ENCODE measurements around the gene DENND4C.
"Not testable (repeated sequence)": the region's sequence is repeated elsewhere in the genome, so short reads cannot be mapped to it uniquely, and the experiment has no call there.

DENND4C gene

DNA sequence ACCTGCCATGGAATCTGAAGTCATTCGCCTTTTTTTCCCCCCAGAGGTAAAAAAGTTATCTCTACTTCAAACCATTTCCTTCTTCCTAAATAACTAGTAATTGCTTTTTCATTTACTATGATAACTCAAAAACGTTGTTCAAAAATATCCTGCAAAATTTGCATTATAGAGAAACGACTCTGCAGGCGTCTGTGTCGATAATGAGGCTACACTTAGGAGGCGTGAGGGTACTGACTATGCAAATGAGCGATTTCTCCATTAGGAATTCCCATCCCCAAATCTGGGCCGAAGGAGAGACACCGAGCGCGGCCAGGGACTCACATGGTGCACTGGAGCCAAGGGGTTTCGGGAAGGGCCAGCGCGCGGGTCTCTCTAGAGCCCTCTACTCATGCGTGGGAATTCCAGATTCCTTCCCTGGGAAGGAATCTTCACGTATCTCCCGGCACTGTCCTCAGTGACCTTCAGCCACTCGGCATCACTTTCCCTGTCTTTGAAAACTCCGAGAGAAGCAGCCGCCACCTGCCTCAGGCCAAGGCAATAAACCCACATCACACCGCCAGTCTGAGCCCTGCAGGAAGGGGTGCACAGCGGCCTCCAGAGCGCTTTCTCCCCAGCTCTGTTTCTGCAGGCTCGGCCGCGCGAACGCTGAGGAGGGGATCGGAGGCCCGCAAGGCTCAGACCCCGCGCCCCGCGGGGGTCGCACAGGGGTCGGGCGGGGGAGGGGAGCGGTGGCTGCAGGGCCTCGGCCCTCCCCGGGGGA lies 718 bp upstream of the DENND4C start:
- no peak for DNase-seq

DNA sequence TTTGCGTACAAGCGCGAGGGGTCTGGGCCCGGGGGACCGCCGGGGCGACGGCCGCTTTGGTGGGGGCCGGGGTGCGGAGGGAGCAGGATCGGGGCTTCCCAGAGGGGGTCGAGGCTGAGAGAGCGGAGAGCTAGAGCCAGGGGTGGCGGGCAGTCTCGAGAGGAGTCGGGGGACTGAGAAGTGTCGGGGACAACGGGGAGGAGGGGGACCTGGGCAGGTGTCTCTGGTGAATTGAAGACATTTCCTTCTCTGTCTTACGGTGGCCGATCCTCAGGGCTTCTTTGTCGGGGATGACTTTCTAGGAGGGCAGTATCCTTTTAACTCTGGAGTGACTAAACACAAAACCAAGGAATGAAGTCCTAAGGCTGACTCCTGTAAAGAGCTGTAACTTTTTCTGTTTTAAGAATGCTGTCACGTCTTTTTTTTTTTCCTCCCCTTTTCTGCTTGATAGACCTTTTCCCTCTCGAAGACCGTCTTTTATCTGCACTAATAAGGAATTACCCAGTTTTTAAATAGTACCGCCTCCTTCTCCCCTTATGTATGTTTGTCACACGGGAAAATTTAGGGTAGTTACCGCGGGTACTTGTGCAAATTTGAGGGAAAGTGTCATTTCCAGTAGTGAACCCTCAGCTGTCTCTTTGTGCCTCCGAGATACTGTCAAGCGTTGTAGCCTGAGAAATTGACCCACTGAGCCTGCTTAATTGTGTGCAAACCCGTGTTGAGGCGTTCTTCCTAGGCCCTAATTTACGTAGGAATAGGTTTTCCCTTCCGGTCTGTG lies 822 bp downstream of the DENND4C start:
- DNase-seq: peak; percentile 3

DNA sequence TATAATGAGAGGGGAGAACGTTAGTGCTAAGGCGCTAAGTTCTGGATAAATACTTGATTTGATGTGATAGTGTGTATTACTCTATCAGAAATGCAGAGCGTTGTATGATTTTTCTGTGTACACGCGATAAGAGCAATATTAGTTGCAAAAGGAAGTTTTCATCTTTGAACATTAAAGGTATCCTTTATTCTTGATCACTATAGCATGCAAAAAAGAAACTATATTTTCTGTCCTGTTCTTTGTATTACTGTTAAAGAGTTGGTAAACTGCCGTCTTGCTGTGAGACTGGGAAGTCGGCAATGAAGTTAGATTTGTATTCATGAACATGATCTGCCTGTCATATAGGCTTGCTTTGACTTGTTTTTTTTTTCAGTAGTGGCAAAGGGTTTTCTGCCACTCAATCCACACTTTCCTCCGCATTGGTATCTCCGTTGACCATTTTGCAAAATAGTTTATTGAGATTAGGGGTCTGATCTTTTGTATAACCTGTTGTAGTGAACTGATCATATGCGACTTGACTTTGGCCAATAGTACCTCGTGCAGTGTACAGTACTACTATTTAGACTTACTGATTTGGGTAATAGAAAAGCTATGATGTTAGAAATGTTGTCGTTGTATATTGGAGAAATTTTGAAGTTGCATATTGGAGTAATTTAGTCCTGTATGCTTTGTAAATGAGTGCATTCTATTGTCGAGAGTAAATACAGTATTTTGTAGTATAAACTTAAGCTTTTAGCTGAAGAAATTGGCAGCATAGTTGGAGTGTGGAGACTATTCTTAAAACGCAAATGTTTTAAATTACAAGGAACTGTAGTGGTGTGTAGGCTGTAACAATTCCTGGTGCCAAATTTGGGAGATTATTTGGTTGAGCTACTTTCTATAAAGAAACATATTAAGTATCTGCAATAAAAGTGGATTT lies 1.7 kb downstream of the DENND4C start:
- DNase-seq: no peak

DNA sequence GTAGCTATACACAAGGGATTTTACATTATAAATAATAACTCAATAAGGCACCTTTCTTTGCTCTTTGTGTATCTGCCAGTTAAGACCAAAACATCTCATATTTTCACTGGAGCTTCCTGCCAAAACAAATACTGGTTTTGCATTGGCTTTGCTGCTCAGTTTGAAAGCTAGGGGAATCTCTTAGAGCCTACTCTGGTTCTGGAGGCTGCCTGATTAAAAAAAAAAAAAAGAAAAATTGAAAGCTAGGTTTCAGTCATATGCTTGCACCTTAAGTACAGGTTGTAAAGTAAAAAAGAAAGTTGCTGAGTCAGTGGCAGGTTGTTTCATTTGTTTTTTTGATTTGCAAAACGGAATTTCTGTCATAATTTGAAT lies 2.3 kb downstream of the DENND4C start:
- no peak for DNase-seq

DNA sequence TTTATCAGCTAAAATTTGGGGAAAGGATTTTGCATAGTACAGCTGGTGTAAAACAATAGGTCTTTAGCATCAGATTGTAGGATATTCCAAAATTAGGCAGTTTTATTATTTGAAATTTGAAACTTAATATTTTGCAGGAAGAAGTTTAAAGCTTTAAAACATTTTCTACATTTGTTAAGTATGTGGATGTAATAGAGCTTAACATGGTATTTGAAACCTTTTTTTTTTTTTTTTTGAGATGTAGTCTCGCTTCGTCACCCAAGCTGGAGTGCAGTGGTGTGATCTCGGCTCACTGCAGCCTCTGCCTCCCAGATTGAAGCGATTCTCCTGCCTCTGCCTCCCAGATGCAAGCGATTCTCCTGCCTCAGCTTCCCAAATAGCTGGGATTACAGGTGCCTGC lies 2.9 kb downstream of the DENND4C start:
- no peak for DNase-seq

DNA sequence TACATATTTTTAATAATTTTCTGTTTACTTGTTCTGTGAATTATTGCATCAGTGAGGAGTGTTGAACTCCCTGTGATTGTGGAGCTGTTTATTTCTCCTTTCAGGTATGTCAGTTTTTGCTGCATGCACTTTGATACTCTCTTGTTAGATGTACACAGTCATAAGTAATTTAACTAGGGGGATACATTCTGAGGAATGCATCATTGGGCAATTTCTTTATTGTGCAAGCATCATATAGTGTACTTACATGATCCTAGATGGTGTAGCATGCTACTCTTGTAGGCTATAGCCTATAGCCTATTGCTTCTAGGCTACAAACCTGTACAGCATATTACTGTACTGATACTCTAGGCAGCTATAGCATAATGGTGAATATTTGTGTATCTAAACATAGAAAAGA lies 9.5 kb downstream of the DENND4C start:
- no peak for DNase-seq

DNA sequence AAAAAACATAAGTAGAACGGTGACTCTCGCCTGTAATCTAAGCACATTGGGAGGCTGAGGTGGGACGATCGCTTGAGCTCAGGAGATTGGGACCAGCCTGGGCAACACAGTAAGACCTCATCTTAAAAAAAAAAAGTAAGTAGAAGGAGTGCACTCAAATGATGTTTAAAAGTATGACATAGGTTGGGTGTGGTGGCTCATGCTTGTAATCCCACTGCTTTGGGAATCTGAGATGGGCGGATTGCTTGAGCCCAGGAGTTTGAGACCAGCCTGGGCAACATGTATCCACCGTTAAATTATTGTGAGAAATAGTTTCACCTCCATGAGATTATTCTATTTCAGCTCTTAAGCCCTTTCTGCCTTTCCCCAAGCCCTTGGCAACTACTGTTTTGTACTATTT lies 11.2 kb downstream of the DENND4C start:
- no peak for DNase-seq

DNA sequence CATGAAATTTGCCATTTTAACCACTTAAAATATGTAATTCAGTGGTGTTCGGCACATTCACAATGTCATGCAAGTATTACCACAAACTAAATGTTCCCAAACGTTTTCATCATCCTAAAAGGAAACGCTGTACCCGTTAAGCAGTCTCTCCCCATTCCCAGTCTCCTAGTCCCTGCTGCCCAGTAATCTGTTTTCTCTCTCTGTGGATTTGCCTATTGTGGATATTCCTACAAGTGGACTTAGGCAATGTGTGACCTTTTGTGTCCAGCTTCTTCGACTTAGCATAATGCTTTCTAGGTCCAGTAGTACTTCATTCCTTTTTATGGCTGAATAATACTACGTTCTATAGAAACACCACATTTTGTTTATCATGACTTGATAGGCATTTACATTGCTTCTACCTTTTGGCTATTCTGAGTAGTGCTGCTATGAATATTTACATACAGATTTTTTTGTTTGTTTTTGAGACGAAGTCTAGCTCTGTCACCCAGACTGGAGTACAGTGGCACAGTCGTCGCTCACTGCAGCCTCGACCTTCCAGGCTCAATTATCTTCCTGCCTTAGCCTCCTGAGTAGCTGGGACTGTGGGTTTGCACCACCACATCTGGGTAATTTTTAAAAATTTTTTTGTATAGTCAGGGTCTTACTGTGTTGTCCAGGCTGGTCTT lies 13.0 kb downstream of the DENND4C start:
- DNase-seq: no peak

DNA sequence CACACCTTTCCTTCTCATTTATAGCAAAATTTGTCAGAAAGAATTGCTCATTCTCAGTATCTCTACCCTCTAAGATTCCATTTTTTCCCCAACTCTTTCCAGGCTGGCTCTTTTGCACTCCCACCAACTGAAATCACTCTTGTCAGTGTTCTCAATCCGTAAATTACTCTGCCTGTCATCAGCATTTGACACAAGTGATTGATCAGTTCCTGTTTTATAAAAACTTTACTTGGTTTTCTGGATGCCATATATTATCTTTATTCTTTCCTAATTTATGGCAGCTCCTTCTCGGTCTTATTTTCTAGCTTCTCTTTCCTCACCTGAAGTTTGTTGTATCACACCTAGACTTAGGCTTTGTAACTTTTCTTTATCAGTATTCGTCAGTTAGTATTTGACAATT lies 16.4 kb downstream of the DENND4C start:
- no peak for DNase-seq

DNA sequence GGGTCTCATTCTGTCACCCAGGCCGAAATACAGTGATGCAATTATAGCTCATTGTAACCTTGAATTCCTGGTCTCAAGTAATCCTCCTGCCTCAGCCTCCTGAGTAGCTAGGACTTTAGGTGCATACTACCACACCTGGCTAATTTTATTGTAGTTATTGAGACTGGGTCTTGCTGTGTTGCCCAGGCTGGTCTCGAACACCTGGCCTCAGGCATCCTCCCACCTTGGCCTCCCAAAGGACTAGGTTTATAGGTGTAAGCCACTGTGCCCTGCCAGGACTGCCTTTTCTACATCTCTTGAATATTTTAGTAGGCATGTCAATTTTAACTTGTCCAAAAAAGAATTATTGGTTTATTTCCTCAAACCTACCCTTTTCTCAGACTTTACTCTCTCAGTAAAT lies 16.9 kb downstream of the DENND4C start:
- DNase-seq: no peak

DNA sequence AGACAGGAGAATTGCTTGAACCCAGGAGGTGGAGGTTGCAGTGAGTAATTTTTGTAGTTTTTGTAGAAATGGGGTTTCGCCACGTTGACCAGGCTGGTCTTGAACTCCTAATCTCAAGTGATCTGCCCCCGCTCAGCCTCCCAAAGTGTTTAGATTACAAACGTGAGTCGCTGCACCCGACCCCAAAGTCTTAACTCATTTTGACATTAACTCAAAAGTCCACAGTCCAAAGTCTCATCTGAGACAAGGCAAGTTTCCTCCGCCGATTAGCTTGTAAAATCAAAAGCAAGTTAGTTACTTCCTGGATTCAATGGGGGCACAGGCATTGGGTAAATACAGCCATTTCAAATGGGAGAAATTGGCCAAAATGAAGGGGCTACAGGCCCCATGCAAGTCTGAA lies 19.9 kb downstream of the DENND4C start:
- DNase-seq: not testable (repeated sequence)

DNA sequence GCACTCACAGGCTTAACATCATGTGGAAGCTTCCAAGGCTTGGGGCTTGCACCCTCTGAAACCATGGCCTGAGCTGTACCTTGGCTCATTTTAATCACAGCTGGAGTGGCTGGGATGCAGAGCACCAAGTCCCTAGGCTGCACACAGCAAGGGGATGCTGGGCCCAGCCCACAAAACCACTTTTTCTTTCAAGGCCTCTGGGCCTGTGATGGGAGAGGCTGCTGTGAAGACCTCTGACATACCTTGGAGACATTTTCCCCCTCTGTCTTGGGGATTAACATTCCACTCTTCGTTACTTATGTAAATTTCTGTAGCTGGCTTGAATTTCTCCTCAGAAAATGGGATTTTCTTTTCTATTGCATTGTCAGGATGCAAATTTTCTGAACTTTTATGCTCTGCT lies 20.7 kb downstream of the DENND4C start:
- not testable (repeated sequence) for DNase-seq

DNA sequence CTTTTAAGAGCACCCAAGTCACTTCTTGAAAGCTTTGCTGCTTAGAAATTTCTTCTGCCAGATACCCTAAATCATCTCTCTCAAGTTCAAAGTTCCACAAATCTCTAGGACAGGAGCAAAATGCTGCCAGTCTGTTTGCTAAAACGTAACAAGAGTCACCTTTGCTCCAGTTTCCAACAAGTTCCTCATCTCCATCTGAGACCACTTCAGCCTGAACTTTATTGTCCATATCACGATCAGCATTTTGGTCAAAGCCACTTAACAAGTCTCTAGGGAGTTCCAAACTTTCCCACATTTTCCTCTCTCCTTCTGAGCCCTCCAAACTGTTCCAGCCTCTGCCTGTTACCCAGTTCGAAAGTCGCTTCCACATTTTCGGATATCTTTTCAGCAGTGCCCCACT lies 21.1 kb downstream of the DENND4C start:
- not testable (repeated sequence) for DNase-seq

DNA sequence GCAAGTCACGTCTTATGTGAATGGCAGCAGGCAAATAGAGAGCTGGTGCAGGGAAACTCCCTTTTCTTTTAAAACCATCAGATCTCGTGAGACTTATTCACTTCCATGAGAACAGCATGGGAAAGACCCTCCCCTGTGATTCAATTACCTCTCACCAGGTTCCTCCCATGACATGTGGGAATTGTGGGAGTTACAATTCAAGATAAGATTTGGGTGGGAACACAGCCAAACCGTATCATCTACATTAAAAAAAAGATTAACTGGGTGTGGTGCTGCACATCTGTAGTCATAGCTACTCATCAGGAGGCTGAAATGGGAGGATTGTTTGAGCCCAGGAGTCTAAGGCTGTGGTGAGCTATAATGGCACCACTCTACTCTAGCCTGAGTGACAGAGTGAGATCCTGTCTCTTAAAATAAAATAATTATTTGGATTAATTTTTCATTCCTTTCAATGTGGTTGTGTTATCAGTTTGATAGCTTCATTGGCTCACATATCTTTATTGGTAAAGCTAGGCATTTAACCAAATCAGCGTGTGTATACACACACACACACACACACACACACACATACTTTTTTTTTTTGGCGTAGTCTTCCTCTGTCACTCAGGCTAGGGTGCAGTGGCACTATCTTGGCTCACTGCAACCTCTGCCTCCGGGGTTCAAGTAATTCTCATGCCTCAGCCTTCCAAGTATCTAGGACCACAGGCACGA lies 21.8 kb downstream of the DENND4C start:
- DNase-seq: no peak

DNA sequence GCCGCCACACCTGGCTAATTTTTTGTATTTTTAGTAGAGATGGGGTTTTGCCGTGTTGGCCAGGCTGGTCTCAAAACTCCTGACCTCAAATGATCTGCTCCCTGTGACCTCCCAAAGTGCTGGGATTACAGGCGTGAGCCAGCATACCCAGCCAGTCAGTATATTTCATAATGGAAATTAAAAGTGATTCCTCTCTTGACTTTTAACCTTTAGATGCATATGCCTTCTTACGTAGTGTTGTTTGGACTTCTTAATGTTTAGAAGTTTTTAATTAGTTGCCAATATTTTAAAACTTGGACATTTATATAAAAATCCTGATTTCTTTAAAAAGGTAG lies 22.4 kb downstream of the DENND4C start:
- no peak for DNase-seq

DNA sequence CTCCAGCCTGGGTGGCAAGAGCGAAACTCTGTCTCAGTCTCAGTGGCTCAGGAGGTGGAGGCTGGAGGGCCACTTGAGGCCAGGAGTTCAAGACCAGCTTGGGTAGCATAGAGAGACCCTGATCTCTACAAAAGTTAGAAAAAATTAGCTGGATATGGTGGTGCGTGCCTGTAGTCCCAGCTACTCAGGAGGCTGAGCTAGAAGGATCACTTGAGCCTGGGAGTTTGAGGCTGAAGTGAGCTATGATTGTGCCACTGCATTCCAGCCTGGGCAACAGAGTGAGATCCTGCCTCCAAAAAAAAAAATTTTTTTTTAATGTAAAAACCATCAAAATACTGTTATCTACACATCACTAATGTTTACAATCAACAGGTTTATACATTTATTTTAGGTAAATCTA lies 24.6 kb downstream of the DENND4C start:
- DNase-seq: no peak

DNA sequence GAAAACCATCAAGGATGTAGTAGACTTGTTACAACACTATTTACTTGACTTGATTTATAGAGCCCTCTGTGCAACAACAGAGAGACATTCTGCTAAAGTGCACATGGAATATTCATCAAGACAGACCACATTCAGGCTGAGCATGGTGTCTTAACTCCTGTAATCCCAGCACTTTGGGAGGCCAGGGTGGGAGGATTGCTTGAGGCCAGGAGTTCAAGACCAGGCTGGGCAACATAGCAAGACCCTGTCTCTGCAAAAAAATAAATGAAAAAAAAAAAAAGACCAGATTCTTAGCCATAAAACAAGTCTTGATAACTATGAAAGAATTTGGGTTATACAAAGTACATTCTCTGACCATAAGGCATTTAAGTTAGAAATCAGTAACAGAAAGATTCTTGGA lies 25.3 kb downstream of the DENND4C start:
- DNase-seq: no peak

DNA sequence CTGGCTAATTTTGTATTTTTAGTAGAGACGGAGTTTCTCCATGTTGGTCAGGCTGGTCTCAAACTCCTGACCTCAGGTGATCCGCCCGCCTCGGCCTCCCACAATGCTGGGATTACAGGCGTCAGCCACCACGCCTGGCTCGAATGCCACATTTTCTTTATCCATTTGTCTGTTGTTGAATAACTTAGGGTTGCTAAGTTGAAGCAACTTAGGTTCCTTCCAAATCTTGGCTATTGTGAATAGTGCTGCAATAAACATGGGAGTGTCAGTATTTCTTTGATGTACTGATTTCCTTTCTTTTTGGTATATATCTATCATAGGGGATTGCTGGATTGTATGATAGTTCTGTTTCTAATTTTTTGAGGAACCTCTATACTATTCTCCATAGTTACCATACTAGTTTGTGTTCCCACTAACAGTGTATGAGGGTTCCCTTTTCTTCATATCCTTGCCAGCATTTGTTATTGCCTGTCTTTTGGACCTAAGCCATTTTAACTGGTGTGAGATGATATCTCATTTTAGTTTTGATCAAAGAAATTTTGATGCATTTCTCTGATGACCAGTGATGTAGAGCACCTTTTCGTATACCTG lies 29.3 kb downstream of the DENND4C start:
- not testable (repeated sequence) for DNase-seq

DNA sequence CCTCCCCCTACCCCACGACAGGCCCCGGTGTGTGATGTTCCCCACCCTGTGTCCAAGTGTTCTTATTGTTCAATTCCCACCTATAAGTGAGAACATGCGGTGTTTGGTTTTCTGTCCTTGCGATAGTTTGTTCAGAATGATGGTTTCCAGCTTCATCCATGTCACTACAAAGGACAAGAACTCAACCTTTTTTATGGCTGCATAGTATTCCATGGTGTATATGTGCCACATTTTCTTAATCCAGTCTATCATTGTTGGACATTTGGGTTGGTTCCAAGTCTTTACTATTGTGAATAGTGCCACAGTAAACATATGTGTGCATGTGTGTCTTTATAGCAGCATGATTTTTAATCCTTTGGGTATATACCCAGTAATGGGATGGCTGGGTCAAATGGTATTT lies 35.1 kb downstream of the DENND4C start:
- not testable (repeated sequence) for DNase-seq

DNA sequence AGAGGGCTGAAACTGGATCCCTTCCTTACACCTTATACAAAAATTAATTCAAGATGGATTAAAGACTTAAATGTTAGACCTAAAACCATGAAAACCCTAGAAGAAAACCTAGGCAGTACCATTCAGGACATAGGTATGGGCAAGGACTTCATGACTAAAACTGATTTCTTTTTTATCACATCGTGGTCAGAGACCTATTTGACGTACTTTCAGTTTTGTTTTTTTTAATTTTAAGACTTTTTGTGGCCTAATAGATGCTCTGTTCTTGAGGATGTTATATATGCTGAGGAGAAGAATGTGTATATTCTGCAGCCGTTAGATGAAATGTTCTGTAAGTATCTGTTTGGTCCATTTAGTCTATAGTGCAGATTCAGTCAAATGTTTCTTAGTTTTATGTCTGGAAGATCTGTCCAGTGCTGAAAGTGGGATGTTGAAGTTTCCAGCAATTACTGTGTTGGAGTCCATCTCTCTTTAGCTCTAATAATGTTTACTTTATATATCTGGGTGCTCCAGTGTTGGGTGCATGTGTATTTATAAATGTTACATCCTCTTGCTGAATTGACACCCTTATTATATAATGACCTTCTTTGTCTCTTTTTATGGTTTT lies 36.4 kb downstream of the DENND4C start:
- not testable (repeated sequence) for DNase-seq

DNA sequence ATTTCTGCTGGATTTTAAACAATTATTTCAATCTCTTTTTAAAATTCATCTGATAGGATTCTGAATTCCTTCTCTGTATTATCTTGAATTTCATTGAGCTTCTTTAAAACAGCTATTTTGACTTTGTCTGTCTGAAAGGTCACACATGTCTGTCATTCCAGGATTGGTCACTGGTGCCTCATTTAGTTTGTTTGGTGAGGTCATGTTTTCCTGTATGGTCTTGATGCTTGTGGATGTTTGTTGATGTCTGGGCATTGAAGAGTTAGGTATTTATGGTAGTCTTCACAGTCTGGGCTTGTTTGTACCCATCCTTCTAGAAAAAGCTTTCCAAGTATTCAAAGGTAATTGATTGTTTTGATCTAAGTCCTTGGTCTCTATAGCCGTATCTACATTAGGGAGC lies 39.1 kb downstream of the DENND4C start:
- DNase-seq: no peak
